GM19238 (cell line): Measurements from ENCODE around the gene ENAH.
"Not testable (repeated sequence)": the region's sequence is repeated elsewhere in the genome, so short reads cannot be mapped to it uniquely, and the experiment has no call there.

ENCODE experiments used
- DNase-seq: peaks from one replicate; pipeline ENCODE4 v3.0.0; 2011; ENCODE audit warnings: low spot score; ENCODE audit not compliant: insufficient read length

ENAH gene

GRCh38 chr1:225652729-225653462 lies at the start of gene ENAH:
TSS of gene ENAH (minus strand) at chr1:225653123. CDS start at chr1:225652690, 433 bp downstream.
- peak; percentile 27 for DNase-seq

- DNase-seq = no peak
Measured at GRCh38 chr1:225700889-225701465, 48.1 kb upstream of the ENAH start.

DNA sequence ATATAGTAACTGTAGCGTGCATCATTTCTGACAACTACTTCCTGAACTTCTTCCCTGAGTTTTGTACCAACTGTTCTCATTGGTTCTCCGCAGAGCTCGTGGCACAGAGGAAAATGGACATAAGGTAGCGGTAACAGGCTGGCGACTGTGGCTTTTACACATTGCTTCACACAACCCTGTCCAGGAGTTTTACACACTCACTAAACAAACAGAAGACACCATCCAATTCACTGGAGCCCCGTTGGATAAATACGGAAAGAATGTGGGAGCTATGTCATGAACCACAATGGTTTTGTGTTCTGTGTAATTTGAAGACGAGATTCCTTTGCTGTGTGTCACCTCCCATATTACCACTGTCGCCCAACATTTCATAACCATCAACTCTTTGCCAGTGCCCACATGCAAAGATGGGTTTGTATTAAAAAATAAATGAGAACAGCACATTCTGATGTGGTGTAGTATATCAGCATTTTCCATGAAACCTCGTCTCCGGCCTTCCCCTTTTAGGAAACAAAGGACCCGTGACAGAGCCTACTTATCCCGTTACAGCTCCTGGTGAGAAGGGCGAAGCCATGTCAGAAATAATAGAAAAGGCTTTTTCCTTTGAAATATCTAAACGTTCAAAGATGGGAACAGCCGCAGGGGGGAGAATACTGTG lies 47.4 kb upstream of the ENAH start:
- DNase-seq = no peak

DNA sequence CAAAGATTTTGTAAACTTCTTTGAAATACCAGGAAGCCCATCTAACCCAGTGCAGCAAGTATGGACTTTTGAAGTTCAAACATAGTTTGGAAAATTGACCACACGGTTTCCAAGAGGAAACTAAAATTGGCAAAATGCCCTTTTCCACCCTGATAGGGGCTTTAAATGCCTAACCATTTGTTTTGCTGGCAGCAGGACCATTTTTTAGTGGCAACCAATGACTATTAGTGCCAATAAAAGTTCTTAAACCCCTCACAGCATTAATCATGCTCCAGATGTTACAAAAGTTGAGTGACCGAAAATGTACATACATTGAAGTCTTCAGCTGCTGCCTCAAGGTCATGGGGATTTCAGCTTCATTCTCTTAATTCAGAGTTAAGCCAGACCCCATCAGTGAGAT lies 46.4 kb upstream of the ENAH start:
- DNase-seq = no peak

- DNase-seq = not testable (repeated sequence)
Measured at GRCh38 chr1:225698194-225698593, 45.3 kb upstream of the ENAH start.

GRCh38 chr1:225697428-225697827 lies 44.5 kb upstream of the ENAH start:
- no peak for DNase-seq

GRCh38 chr1:225695578-225696337 lies 42.8 kb upstream of the ENAH start:
- no peak for DNase-seq

DNA sequence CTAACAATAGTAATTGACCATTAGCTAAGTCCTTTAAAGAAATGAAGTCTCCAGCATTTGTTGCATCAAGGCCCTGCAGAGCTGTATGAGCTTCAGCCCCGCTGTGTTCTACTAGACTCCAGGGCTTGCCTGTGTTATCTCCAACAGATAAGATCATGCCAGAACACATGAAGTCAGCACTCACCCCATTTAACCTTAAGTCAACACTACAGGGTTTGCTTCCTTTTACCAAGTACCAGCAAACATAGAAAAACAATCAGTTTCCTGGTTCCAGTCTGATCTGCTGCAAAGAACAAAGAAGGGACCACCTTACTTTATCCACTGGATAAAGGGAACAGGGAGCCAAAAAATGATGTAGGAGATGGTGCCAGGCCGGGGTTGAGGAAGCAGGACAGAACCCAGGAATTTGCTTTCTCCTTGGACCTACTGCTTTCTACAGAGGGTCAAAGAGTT lies 41.3 kb upstream of the ENAH start:
- no peak for DNase-seq

- not testable (repeated sequence) for DNase-seq
Measured at GRCh38 chr1:225693697-225694096, 40.8 kb upstream of the ENAH start.

DNA sequence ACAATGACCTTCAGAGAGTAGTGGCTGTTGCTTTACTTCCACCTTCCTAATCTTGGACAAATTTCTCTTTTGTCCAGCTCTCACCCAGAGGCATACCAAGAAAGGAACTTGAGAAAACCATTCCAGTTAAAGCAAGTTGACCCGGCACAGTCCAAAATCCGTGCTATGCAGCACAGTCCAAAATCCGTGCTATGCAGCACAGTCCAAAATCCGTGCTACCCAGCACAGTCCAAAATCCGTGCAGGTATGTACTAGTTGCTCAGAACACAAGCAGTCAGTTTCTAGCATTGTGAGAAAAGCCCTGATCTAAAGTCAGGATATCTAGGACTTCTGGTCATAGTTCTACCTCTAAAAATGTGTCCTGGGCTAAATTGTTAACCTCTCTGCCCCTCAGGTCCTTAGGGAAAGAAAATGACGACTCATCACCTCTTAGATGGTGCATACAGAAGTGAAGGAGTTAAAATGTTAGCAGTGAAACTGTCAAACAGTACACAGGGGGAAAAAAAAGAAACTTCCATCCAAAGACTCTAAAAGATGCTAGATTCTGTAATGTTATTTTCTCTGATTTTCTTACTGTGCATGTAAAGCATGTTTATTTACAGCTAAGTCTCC lies 40.3 kb upstream of the ENAH start:
- no peak for DNase-seq

DNA sequence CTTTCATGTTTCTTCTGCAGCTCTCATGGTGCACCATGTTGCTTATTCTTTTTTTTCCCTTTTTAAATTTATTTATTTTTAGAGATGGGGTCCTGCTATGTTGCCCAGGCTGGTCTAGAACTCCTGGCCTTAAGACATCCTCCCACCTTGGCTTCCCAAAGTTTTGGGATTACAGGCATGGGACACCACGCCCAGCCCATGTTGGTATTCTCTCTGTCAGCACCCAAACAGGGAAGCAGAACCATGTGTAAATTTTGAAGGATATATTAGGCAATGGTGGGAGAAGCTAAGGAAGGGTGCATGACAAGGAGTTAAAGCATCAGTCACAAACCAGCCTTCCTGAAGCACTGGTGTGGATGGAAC lies 39.6 kb upstream of the ENAH start:
- DNase-seq = no peak

GRCh38 chr1:225691861-225692516 lies 39.1 kb upstream of the ENAH start:
- no peak for DNase-seq

DNA sequence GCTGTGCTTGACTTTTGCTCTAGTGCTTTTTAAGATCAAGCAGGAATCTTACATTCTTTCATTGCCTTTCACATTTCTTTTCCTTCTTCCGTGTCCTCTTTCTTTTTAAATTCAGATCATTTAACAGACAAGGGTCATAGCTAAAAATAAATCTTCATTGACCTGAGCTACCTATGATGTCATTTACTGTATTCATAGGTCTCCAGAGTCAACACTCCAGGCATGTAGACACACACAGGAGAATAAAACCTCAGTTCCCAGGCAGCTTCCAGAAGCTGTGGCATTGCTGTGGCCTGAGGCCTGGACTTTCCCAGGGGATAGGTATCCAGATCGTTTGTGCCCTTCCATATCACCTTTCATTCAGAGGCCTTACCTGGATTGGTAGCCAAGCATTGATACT lies 38.5 kb upstream of the ENAH start:
- DNase-seq = no peak

DNA sequence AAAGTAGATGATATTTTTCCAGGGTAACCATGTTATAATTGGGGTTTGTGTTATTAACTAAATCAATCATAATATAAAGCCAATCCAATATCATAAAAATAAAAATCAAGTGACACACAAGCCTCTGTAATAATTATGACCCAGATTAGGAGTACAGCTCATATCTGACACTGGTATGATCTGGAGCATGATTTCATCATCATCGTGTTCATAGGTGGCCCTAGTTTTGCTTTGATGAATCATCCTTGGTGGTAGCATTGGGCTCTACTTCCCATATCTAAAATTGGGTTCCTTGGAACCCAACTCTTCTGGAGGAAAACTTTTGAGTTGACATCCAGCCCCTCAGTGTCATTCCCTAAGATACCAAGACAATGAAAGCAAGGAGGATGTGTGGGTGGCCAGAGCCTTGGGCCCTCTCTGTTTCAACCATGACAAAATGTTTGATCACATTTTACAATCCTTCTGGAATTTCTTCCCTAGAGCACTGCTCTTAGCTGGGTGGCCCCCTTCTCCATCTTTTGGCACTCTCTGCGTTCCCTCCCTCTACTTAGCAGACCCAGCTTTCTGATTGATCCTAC lies 37.0 kb upstream of the ENAH start:
- DNase-seq = no peak

GRCh38 chr1:225688345-225688744 lies 35.4 kb upstream of the ENAH start:
- no peak for DNase-seq

- no peak for DNase-seq
Measured at GRCh38 chr1:225685476-225686176, 32.7 kb upstream of the ENAH start.

DNA sequence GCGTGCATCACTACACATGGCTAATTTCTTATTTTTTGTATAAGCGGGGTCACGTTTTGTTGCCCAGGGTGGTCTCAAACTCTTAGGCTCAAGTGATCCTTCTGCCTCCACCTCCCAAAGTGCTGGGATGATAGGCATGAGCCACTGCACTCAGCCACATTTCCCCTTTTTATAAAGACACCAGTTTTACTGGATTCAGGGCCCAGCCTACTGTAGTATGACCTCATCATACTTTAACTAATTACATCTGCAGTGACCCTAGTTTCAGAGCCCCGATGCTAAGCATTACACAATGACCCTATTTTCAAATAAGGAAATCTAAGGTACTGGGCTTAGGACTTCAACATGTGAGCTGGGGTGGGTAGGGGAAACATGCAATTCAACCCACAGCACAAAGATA lies 31.8 kb upstream of the ENAH start:
- no peak for DNase-seq

DNA sequence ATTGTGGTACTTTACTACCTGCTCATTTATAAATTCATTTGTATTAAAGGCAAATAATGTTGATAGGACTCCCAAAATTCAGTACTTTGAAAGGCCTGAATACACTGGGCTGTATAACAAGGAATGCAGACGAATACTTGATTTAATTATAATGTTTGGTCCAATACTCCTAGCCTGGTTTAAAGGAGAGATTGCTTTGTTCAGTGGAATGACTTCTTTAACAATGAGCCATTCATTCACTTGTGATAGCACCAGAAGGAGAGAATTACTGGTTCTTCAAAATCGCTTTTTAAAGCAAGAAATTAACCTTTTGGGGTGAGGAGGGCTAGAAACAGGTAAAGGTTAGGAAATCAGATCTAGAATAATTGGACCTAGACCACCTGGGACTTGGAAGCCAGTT lies 28.3 kb upstream of the ENAH start:
- no peak for DNase-seq

DNA sequence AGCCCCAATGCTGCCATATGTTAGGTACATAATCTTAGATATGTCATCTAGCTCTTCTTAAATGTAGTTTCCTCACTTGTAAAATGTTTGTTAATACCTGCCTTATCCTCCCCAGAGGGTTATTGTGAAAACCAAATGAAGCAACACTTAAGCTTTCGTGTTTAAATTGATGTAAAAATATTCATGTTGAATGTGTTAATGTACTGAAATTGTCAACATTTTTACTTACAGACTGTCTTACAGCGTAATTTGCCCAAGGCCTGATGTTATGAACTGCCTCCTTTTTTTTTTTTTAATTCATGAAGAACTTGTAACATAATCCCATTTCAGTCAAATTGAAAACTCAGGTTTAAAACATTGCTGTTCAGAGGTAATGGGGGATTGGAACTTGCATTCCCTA lies 25.6 kb upstream of the ENAH start:
- no peak for DNase-seq
